SK-N-MC (cell line): Measurements from ENCODE around the gene RNU1-4.
"Not testable (repeated sequence)": the region's sequence is repeated elsewhere in the genome, so short reads cannot be mapped to it uniquely, and the experiment has no call there.

ENCODE experiments used
- EZH2 ChIP-seq: fragments of 200-600 bp; sonication (generic); IDR thresholded peaks from one replicate; pipeline ENCODE4 v1.6.1; 2017; ENCODE audit warnings: antibody characterized with exemption
- FOXP2 ChIP-seq: optimal IDR thresholded peaks from 2 replicates; pipeline ENCODE3; 2011; ENCODE audit warnings: mild to moderate bottlenecking, moderate library complexity; ENCODE audit not compliant: insufficient read depth; ENCODE audit errors: extremely low read length, control extremely low read depth
- POLR2AphosphoS5 ChIP-seq: IDR thresholded peaks from 2 replicates; pipeline ENCODE4 v1.6.1; 2012; ENCODE audit warnings: mild to moderate bottlenecking, low read depth, low read length, borderline replicate concordance

DNA sequence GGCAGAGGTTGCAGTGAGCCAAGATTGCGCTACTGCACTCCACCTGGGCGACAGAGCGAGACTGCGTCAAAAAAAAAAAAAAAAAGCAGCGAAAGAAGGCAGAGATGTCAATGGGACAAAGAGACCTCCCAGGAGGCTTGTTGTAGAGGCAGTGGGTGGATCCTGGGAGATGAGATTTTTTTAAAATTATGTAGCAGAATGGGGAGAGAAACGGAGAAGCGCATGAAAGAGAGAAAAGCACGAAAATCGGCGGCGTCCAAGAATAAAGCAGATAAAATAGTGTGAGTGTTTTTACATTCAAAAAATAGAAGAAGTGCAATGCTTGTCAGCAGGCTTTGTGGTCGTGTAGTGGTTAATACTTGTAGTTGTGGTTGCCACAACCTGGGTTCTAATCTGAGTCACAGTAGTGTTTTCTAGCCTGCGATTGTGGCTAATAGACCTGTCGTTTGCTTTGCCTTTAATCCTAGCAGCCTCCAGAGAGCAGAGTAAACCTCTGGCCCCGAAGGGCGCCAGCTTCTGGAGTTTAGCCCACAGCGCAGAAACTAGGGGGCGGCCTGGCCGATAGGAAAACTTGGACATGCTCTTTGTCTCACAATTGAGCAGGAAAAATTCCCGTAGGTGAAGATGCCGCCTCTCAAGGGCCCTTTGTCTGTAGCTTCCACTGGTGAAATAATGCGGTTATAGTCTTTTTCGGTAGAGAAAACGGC lies 11.9 kb upstream of the RNU1-4 start:
- TF ChIP-seq POLR2AphosphoS5, EZH2, FOXP2: not testable (repeated sequence)
